HCT116 (cell line): ENCODE results near the gene PRG2. TPM values are rescaled to one million over a fixed set of nuclear protein-coding genes. Genes with fewer than 3 reads are reported as not detected.

Source experiments
- ATAC-seq: fragments of 200-7000 bp; cut with Tn5 transposase; 2 replicates; pipeline ENCODE4 v1.9.1; 2020; ENCODE audit warnings: mild to moderate bottlenecking, moderate library complexity
- BruUV-seq: library from RNA; stranded (reverse); fragments of 400-500 nt; replicated peaks from 2 replicates; lab custom pipeline; 2021; lab: Mats Ljungman, UMichigan
- CTCF ChIA-PET: fragments of 300-600 bp; sonication (Branson Sonifier 250); formaldehyde crosslinking; loops from one replicate; lab custom pipeline; 2021; ENCODE audit warnings: antibody characterized with exemption; lab: Charles Lee
- POLR2A ChIA-PET: fragments of 300-600, 350-600 bp; sonication (Branson Sonifier 250); formaldehyde crosslinking; loops from one replicate; lab custom pipeline; 2021; ENCODE audit warnings: antibody characterized with exemption; lab: Charles Lee
- RAD21 ChIA-PET, 2 experiments: fragments of 300-600 bp; sonication (Branson Sonifier 250); formaldehyde crosslinking; loops; one replicate each; lab custom pipeline; 2023; ENCODE audit warnings: low total read pairs in 2 of 2; ENCODE audit not compliant: uncharacterized antibody in 2 of 2, unreplicated experiment in 2 of 2, low non-redundant PET in 1 of 2; lab: Charles Lee
- DNase-seq: peaks from one replicate; pipeline ENCODE4 v3.0.0-alpha.2; 2010; ENCODE audit warnings: low read depth, low spot score
- H2AFZ ChIP-seq: fragments of 200-600 bp; shearing (Covaris generic), sonication (generic); 2 replicates; pipeline ENCODE4 v1.6.1; 2017; ENCODE audit warnings: low read depth, mixed run types, mixed read lengths, antibody characterized with exemption, low read length; ENCODE audit not compliant: poor library complexity, severe bottlenecking
- H3K27ac ChIP-seq: 2 replicates; pipeline ENCODE4 v1.5.1; 2012; ENCODE audit warnings: low read depth, low read length
- H3K27me3 ChIP-seq: fragments of 200-600 bp; sonication (generic); 2 replicates; pipeline ENCODE4 v1.6.1; 2016; ENCODE audit warnings: mixed run types, low read length, mixed read lengths; ENCODE audit not compliant: insufficient read depth
- H3K36me3 ChIP-seq, 2 experiments: fragments of 200-500 bp in 1 of 2; fragments of 200-600 bp in 1 of 2; sonication (Bioruptor generic) in 1 of 2; sonication (generic) in 1 of 2; 2 replicates each; pipeline versions ENCODE4 v1.5.1 to v1.6.1; 2014 to 2016; ENCODE audit warnings: low read length in 2 of 2, inconsistent platforms in 1 of 2, mixed read lengths in 1 of 2, mixed run types in 1 of 2; ENCODE audit not compliant: insufficient read depth in 2 of 2, control insufficient read depth in 1 of 2
- H3K4me1 ChIP-seq, 2 experiments: fragments of 200-600 bp in 1 of 2; sonication (generic) in 1 of 2; 2 replicates each; pipeline versions ENCODE4 v1.5.1 to v1.6.1; 2012 to 2017; ENCODE audit warnings: low read length in 2 of 2, inconsistent platforms in 1 of 2, mild to moderate bottlenecking in 1 of 2, mixed read lengths in 1 of 2, mixed run types in 1 of 2, moderate library complexity in 1 of 2; ENCODE audit not compliant: insufficient read depth in 2 of 2, control insufficient read depth in 1 of 2
- H3K4me2 ChIP-seq: fragments of 200-600 bp; sonication (generic); 2 replicates; pipeline ENCODE4 v1.6.1; 2017; ENCODE audit warnings: mixed run types, low read length, mixed read lengths
- H3K4me3 ChIP-seq, 2 experiments: fragments of 200-600 bp in 1 of 2; sonication (generic) in 1 of 2; replicated peaks in 1 of 2; 2 replicates each; pipeline ENCODE4 v1.5.1; 2011 to 2016; ENCODE audit warnings: low read length in 2 of 2, control low read depth in 1 of 2, low read depth in 1 of 2, mild to moderate bottlenecking in 1 of 2, mixed read lengths in 1 of 2, mixed run types in 1 of 2
- H3K79me2 ChIP-seq: fragments of 200-600 bp; sonication (generic); 2 replicates; pipeline ENCODE4 v1.6.1; 2017; ENCODE audit warnings: mild to moderate bottlenecking, mixed run types, low read length, moderate library complexity, mixed read lengths; ENCODE audit not compliant: insufficient read depth
- H3K9ac ChIP-seq: fragments of 200-600 bp; sonication (generic); 2 replicates; pipeline ENCODE4 v1.6.1; 2016; ENCODE audit warnings: low read length, mixed read lengths
- H3K9me2 ChIP-seq: fragments of 200-600 bp; sonication (generic), shearing (Covaris generic); 2 replicates; pipeline ENCODE4 v1.6.1; 2017; ENCODE audit warnings: mixed run types, mild to moderate bottlenecking, moderate library complexity; ENCODE audit not compliant: insufficient read depth
- H3K9me3 ChIP-seq, 2 experiments: fragments of 200-500 bp in 1 of 2; fragments of 200-600 bp in 1 of 2; sonication (Bioruptor generic) in 1 of 2; sonication (generic) in 1 of 2; 2 replicates each; pipeline ENCODE4 v1.6.1; 2014 to 2017; ENCODE audit warnings: low read length in 2 of 2, mixed read lengths in 2 of 2, inconsistent platforms in 1 of 2, low read depth in 1 of 2, mild to moderate bottlenecking in 1 of 2, mixed run types in 1 of 2, moderate library complexity in 1 of 2; ENCODE audit not compliant: control insufficient read depth in 1 of 2, insufficient read depth in 1 of 2
- H4K20me1 ChIP-seq: fragments of 200-600 bp; sonication (generic), shearing (Covaris generic); 2 replicates; pipeline ENCODE4 v1.6.1; 2017; ENCODE audit warnings: mixed run types, mild to moderate bottlenecking, moderate library complexity; ENCODE audit not compliant: insufficient read depth
- EGR1 ChIP-seq: IDR thresholded peaks from 2 replicates; pipeline ENCODE4 v1.6.1; 2012; ENCODE audit warnings: low read depth
- FOSL1 ChIP-seq: IDR thresholded peaks from 2 replicates; pipeline ENCODE4 v1.6.1; 2012; ENCODE audit warnings: low read depth
- MAX ChIP-seq: IDR thresholded peaks from 2 replicates; pipeline ENCODE4 v1.6.1; 2012
- SIN3A ChIP-seq: IDR thresholded peaks from 2 replicates; pipeline ENCODE4 v1.6.1; 2012; ENCODE audit warnings: low read depth
- ZBTB33 ChIP-seq: IDR thresholded peaks from 2 replicates; pipeline ENCODE4 v1.6.1; 2011; ENCODE audit warnings: mild to moderate bottlenecking, low read length, moderate library complexity; ENCODE audit not compliant: insufficient replicate concordance; ENCODE audit errors: extremely low read depth
- ZFX ChIP-seq: fragments of 450-650 bp; IDR thresholded peaks from 2 replicates; pipeline ENCODE4 v1.6.1; 2017
- intact Hi-C: fragments of 100-400 bp; cut with micrococcal nuclease; formaldehyde crosslinking; loops from 2 replicates; pipeline ENCODE4 v1.10.0; 2022
- total RNA-seq: library from RNA; stranded (reverse); gene quantifications from one replicate; pipeline ENCODE4 v1.2.1, GENCODE V29; 2021; ENCODE audit not compliant: unreplicated experiment

The PRG2 gene
- total RNA-seq, 1 experiment from 2014 or later, result 0.81 TPM

GRCh38 chr11:57426929-57427726 is 36.7 kb upstream of the PRG2 start, which contains the start of gene SLC43A3 (continued):
- no peak for TF ChIP-seq ZBTB33
- no peak for TF ChIP-seq EGR1

- H2AFZ ChIP-seq, result no peak overlapping the region
- ChIA-PET POLR2A (no interaction called here), CTCF (interaction anchor here (1.4 kb wide), 1 partner anchor 31 kb away, joined by 3 read pairs; no protein-coding TSS in a partner anchor), RAD21 (no interaction called here)
- H3K27me3 ChIP-seq, result peaks cover 13% of the 10 kb centered on the region
- H3K9ac ChIP-seq, result peak overlapping the region; percentile 73
- peak; percentile 51; the same call in 1 of the 2 replicates for TF ChIP-seq MAX
- no peak for TF ChIP-seq FOSL1
- 0 out of 2 replicates have a peak, but pooled peaks have one; percentile 32 for TF ChIP-seq SIN3A
- no peak for TF ChIP-seq ZFX
- DNase-seq, result no peak
- intact Hi-C loops, result no loop called here
- peaks cover 9 to 21% of the 10 kb centered on the region in 2 experiments for H3K4me1 ChIP-seq
- peak overlapping the region; percentile 75 for H3K4me2 ChIP-seq
- no peaks in the 10 kb centered on the region for H4K20me1 ChIP-seq
- H3K79me2 ChIP-seq, result peaks cover 8% of the 10 kb centered on the region; the same call in 1 of the 2 replicates
- H3K36me3 ChIP-seq, result no peaks in the 10 kb centered on the region; a peak in 1 of 4 replicates
- H3K4me3 ChIP-seq, result peak overlapping the region; percentile 54 to 57
- peak; percentile 40 for ATAC-seq
- peak overlapping the region; percentile 39 for H3K27ac ChIP-seq
- H3K9me3 ChIP-seq, result no peaks in the 10 kb centered on the region
- H3K9me2 ChIP-seq, result no peaks in the 10 kb centered on the region
- no TSS peak for BruUV-seq
Measured at GRCh38 chr11:57426439-57426928, 36.0 kb upstream of the PRG2 start.
